ENCODE data around the gene IWS1. TPM values are rescaled to one million over a fixed set of nuclear protein-coding genes. Genes with fewer than 3 reads are reported as not detected.

Gene IWS1
- total and polyA plus RNA-seq, 9 of the 15 experiments (the other 6 are each of a cell fraction or from before 2014, with no cell fraction given), result 20.8 to 67.2 (median 46.6) TPM

DNA sequence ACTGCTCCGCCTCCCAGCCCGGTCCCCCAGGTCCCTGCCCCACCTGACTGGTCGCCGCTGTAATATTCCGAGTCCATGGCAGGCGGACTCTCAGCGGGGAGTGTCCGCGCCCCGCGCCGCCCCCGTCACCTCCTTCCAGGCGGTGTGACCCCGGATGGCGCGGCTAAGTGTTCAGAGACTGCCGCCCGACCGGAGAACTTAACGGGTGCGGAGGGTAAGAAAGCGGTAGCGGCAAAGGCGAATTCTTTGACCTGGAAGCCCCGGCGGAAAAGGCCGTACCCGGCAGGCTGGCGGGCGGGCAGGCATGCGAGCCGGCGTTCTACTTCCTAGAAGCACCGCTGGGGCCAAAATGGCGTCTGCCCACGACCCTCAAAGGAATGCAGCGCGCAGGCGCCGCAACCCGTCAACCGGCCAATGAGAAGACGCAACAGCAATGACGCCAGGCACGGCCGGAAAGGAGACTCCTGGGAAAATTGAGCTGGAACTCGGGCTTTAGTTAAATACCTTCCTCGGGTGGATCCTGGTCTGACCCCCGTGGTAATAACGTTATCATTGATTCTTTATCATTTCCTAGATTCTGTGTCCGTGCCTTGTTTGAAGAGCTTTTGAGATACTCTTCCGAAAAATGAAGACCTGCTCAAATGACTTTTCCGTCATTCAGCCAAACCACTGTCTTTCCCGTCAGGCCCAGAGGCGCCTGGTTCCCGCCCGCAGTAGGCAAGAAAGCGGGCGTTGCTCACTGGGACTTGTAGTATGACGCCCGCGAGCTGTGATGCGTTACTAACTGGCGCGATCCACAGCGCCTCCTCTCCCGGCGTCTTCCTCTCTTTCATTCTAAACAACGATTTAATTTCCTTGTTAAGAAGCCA lies at the start of gene IWS1 (continued):
- TF ChIP-seq MNT (conservative IDR thresholded peaks at IDR 0.05), result peak; percentile 62 to 89
- TF ChIP-seq CHD2 (IDR thresholded peaks at IDR 0.05; ENCODE audit: low read depth, low read length), result 0 out of 2 replicates have a peak, but pooled peaks have one; percentile 9
- TF ChIP-seq STAG1 (CRISPR knock-in tag; IDR thresholded peaks at IDR 0.05; ENCODE audit: borderline replicate concordance), result no peak
- TF ChIP-seq, protein P1, sequence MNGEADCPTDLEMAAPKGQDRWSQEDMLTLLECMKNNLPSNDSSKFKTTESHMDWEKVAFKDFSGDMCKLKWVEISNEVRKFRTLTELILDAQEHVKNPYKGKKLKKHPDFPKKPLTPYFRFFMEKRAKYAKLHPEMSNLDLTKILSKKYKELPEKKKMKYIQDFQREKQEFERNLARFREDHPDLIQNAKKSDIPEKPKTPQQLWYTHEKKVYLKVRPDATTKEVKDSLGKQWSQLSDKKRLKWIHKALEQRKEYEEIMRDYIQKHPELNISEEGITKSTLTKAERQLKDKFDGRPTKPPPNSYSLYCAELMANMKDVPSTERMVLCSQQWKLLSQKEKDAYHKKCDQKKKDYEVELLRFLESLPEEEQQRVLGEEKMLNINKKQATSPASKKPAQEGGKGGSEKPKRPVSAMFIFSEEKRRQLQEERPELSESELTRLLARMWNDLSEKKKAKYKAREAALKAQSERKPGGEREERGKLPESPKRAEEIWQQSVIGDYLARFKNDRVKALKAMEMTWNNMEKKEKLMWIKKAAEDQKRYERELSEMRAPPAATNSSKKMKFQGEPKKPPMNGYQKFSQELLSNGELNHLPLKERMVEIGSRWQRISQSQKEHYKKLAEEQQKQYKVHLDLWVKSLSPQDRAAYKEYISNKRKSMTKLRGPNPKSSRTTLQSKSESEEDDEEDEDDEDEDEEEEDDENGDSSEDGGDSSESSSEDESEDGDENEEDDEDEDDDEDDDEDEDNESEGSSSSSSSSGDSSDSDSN (IDR thresholded peaks at IDR 0.05; ENCODE audit: borderline replicate concordance in 1 of 2, low read depth in 2 of 2, low read length in 2 of 2), result 0 out of 4 replicates have a peak, but pooled peaks of 1 of the 2 experiments have one; percentile 21
- TF ChIP-seq, protein P2, sequence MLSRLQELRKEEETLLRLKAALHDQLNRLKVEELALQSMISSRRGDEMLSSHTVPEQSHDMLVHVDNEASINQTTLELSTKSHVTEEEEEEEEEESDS (CRISPR knock-in tag; IDR thresholded peaks at IDR 0.05), result no peak
- no peak for TF ChIP-seq ATF1 (CRISPR knock-in tag; IDR thresholded peaks at IDR 0.05)
- TF ChIP-seq ATF1 (tag; IDR thresholded peaks at IDR 0.05), result peak; percentile 97
- peak; percentile 86 for TF ChIP-seq SUPT5H (IDR thresholded peaks at IDR 0.05)
- TF ChIP-seq CEBPZ (IDR thresholded peaks at IDR 0.05; ENCODE audit: borderline replicate concordance, low read depth, low read length), result no peak
- TF ChIP-seq, protein P3, sequence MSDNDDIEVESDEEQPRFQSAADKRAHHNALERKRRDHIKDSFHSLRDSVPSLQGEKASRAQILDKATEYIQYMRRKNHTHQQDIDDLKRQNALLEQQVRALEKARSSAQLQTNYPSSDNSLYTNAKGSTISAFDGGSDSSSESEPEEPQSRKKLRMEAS (CRISPR knock-in tag; IDR thresholded peaks at IDR 0.05), result peak; percentile 58; the same call in 1 of the 2 replicates
- TF ChIP-seq MIER1 (IDR thresholded peaks at IDR 0.05; ENCODE audit: low read depth), result no peak
- no peak for TF ChIP-seq MXD1 (CRISPR knock-in tag; IDR thresholded peaks at IDR 0.05; ENCODE audit: borderline replicate concordance, poor library complexity, severe bottlenecking)
- TF ChIP-seq MCM7 (IDR thresholded peaks at IDR 0.05), result no peak
- no peak for TF ChIP-seq CCNT2 (IDR thresholded peaks at IDR 0.05; ENCODE audit: borderline replicate concordance, extremely low read depth, insufficient read length, low read depth, low read length)
- TF ChIP-seq ZNF586 (CRISPR knock-in tag; conservative IDR thresholded peaks at IDR 0.05), result no peak
- no peak for TF ChIP-seq ZNF707 (CRISPR knock-in tag; conservative IDR thresholded peaks at IDR 0.05)
- peak; percentile 96 for TF ChIP-seq POLR2G (IDR thresholded peaks at IDR 0.05; ENCODE audit: low read depth, low read length)
- 0 out of 2 replicates have a peak, but pooled peaks have one; percentile 31 for TF ChIP-seq ZNF584 (CRISPR knock-in tag; IDR thresholded peaks at IDR 0.05; ENCODE audit: low read depth)
